Transverse colon (tissue), 4 donors: Measurements from ENCODE around the gene MSL2. TPM values are rescaled to one million over a fixed set of nuclear protein-coding genes. Genes with fewer than 3 reads are reported as not detected.

Experiments
- DNase-seq: peaks from one replicate; pipeline ENCODE4 v3.0.0-alpha.2; 2019
- H3K27ac ChIP-seq, 4 donors: fragments of 200-600 bp; sonication (generic); 2 replicates each; pipeline ENCODE4 v1.5.1; 2016 to 2018; ENCODE audit warnings: inconsistent platforms in 4 of 4
- H3K27me3 ChIP-seq: fragments of 200-600 bp; sonication (generic); 2 replicates; pipeline ENCODE4 v1.5.1; 2017; ENCODE audit warnings: inconsistent platforms
- H3K36me3 ChIP-seq, 4 donors: fragments of 200-600 bp; sonication (generic); 2 replicates each; pipeline ENCODE4 v1.5.1; 2017 to 2019; ENCODE audit warnings: inconsistent platforms in 4 of 4
- H3K4me1 ChIP-seq, 4 donors: fragments of 200-600 bp; sonication (generic); 2 replicates each; pipeline ENCODE4 v1.5.1; 2017 to 2020; ENCODE audit warnings: inconsistent platforms in 4 of 4
- H3K4me3 ChIP-seq, 4 donors: fragments of 200-600 bp; sonication (generic); 1 replicate in 1 of 4; 2 replicates in 3 of 4; pipeline versions ENCODE4 v1.5.1 to v1.6.1; 2017 to 2019; ENCODE audit warnings: inconsistent platforms in 4 of 4
- H3K9me3 ChIP-seq, 2 donors: fragments of 200-600 bp; sonication (generic); 2 replicates each; pipeline ENCODE4 v1.5.1; 2017 to 2019; ENCODE audit warnings: inconsistent platforms in 2 of 2
- EP300 ChIP-seq: sonication (generic); formaldehyde crosslinking; IDR thresholded peaks from one replicate; pipeline ENCODE4 v1.6.1; 2017; ENCODE audit warnings: antibody characterized with exemption, low read depth
- POLR2A ChIP-seq: fragments of 450-650 bp; IDR thresholded peaks from one replicate; pipeline ENCODE4 v1.6.1; 2016; ENCODE audit warnings: antibody characterized with exemption, mild to moderate bottlenecking, moderate library complexity
- POLR2AphosphoS5 ChIP-seq, 3 donors: sonication (generic); formaldehyde crosslinking; IDR thresholded peaks; one replicate each; pipeline ENCODE4 v1.6.1; 2016; ENCODE audit warnings: antibody characterized with exemption in 3 of 3
- WGBS, 2 donors: methylation state at CpG; one replicate each; pipeline ENCODE4 v1.1.5; 2018; ENCODE audit warnings: low coverage in 1 of 2; 5-methylcytosine and 5-hydroxymethylcytosine counted together
- in situ Hi-C, 4 donors: fragments of 200-750 bp; cut with MboI; loops; one replicate each; pipeline versions ENCODE4 v1.15.0 to v1.15.1; 2017; ENCODE audit warnings: low sequenced_read_pairs in 3 of 4, low pct_ligation_motif_present in 1 of 4, low pct_unique_long_range_greater_than_20kb in 1 of 4
- intact Hi-C: fragments of 100-400 bp; cut with DNase I; formaldehyde crosslinking; loops from one replicate; pipeline ENCODE4 v1.15.1; 2023; ENCODE audit warnings: low total_unique reads
- total RNA-seq, 4 donors: library from RNA; depleted of rRNA; stranded (reverse); fragments of >200 nt; gene quantifications; one replicate each; pipeline ENCODE4 v1.1.0, GENCODE V29; 2016
- TF ChIP-seq, protein P1 (sequence below), 5 experiments: fragments of 200-600 bp in 3 of 5; fragments of 450-650 bp in 2 of 5; sonication (generic) in 3 of 5; IDR thresholded peaks; 1 replicate in 2 of 5; 2 replicates in 3 of 5; pipeline ENCODE4 v1.5.1; 2016 to 2017; ENCODE audit warnings: antibody characterized with exemption in 5 of 5, inconsistent platforms in 3 of 5, mild to moderate bottlenecking in 2 of 5, moderate library complexity in 1 of 5

The MSL2 gene
- total RNA-seq, 4 donors from 2014 or later: 18.2 to 42.7 (median 31.7) TPM

DNA sequence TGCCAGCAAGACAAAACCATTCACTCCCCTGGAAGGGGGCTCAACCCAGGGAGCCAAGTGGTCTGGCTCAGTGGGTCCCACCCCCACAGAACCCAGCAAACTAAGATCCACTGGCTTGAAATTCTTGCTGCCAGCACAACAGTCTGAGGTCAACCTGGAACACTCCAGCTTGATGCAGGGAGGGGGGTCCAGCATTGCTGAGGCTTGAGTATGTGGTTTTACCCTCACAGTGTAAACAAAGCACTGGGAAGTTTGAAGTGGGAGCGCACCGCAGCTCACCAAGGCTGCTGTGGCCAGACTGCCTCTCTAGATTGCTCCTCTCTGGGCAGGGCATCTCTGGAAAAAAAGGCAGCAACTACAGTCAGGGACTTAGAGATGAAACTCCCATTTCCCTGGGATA lies 81.7 kb downstream of the MSL2 start:
- H3K36me3 ChIP-seq: peaks cover 0 to 8% (median 0%) of the 10 kb centered on the region in 4 donors
- in situ Hi-C loops: no loop called here
- TF ChIP-seq POLR2AphosphoS5 (IDR thresholded peaks at IDR 0.05) (no peak), POLR2A (no peak), EP300 (no peak)
- TF ChIP-seq, protein P1, sequence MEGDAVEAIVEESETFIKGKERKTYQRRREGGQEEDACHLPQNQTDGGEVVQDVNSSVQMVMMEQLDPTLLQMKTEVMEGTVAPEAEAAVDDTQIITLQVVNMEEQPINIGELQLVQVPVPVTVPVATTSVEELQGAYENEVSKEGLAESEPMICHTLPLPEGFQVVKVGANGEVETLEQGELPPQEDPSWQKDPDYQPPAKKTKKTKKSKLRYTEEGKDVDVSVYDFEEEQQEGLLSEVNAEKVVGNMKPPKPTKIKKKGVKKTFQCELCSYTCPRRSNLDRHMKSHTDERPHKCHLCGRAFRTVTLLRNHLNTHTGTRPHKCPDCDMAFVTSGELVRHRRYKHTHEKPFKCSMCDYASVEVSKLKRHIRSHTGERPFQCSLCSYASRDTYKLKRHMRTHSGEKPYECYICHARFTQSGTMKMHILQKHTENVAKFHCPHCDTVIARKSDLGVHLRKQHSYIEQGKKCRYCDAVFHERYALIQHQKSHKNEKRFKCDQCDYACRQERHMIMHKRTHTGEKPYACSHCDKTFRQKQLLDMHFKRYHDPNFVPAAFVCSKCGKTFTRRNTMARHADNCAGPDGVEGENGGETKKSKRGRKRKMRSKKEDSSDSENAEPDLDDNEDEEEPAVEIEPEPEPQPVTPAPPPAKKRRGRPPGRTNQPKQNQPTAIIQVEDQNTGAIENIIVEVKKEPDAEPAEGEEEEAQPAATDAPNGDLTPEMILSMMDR (IDR thresholded peaks at IDR 0.05): no peak
- DNase-seq: no peak
- H3K27me3 ChIP-seq: no peaks in the 10 kb centered on the region
- H3K9me3 ChIP-seq: no peaks in the 10 kb centered on the region
- no peaks in the 10 kb centered on the region for H3K4me1 ChIP-seq
- 92% methylated on average over 2 of the region's 2 CpGs; no CpG with 5 or more reads in 1 of the 2 donors for WGBS, 2 donors
- no peak overlapping the region for H3K27ac ChIP-seq
- no peak overlapping the region for H3K4me3 ChIP-seq
- intact Hi-C loops: no loop called here

DNA sequence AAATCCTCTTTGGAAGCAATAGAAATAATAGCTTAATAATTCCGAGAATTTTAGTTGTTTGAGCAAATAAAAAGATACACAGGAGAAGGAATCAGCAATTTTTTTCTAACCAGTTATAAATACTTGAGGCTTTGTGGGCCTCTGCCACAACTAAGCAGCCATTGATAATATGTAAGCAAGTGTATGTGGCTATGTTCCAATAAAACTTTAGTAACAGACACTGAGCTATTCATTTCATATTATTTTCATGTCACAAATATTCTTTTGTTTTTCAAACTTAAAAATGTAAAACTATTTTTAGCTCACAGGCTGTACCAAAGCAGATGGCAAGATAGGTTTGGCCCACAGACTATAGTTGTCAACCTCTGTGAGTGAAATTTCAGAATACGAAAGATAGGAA lies 85.7 kb downstream of the MSL2 start:
- no peak overlapping the region for H3K27ac ChIP-seq
- WGBS, 2 donors: 90 to 94% methylated on average over 2 of the region's 2 CpGs
- no peak overlapping the region for H3K4me3 ChIP-seq
- no peaks in the 10 kb centered on the region for H3K9me3 ChIP-seq
- intact Hi-C loops (no loop called here), in situ Hi-C loops (no loop called here)
- peaks cover 0 to 21% (median 0%) of the 10 kb centered on the region in 4 donors for H3K36me3 ChIP-seq
- H3K27me3 ChIP-seq: no peaks in the 10 kb centered on the region
- TF ChIP-seq POLR2A (no peak), EP300 (no peak)
- TF ChIP-seq, protein P1 (IDR thresholded peaks at IDR 0.05): no peak
- no peak for DNase-seq
- no peaks in the 10 kb centered on the region for H3K4me1 ChIP-seq

DNA sequence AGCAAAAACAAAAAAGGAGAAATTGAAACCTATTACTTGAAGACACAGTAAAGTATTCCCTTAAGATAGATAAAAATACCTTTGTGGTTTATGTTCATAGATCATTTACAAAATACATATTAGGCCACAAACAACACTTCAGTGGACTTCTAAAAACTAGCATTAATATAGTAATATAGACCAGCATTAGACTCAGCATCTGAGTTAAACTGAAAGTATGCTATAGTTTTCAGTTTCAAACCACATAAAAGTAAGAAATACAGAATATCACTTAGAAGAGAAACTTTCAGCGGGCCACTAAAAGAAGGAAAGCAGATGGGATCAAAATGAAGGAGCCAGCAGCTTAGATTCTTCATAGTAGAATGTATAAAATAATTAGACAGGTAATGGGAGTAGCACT lies 86.6 kb downstream of the MSL2 start:
- H3K4me1 ChIP-seq: no peaks in the 10 kb centered on the region
- TF ChIP-seq EP300 (no peak), POLR2AphosphoS5 (IDR thresholded peaks at IDR 0.05) (no peak), POLR2A (no peak)
- TF ChIP-seq, protein P1 (IDR thresholded peaks at IDR 0.05): no peak
- 55 to 78% methylated on average over 1 of the region's 1 CpG for WGBS, 2 donors

DNA sequence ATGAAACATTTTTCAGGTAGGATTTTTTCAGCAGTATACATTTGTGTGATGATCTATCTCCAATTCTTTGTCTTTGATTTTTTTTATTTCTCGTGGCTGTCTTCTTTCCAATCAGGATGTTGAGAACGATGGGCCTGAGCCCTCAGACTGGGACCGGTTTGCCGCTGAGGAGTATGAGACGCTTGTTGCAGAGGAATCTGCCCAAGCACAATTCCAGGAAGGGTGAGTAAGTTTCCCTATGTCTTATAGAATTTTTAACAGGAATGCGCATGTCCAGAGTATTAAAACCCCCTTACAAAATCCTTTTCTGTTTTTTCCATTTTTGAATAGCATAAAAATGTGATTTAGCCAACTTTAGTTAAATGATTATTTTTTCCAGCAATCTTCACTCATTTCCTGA lies 90.0 kb downstream of the MSL2 start:
- H3K36me3 ChIP-seq: peaks cover 0 to 25% (median 0%) of the 10 kb centered on the region in 4 donors
- TF ChIP-seq POLR2A (no peak), POLR2AphosphoS5 (IDR thresholded peaks at IDR 0.05) (no peak), EP300 (no peak)
- TF ChIP-seq, protein P1 (IDR thresholded peaks at IDR 0.05): no peak
- H3K27ac ChIP-seq: no peak overlapping the region
- H3K4me1 ChIP-seq: no peaks in the 10 kb centered on the region
- intact Hi-C loops (no loop called here), in situ Hi-C loops (no loop called here)
- no peaks in the 10 kb centered on the region for H3K27me3 ChIP-seq
- H3K9me3 ChIP-seq: no peaks in the 10 kb centered on the region
- no peak overlapping the region for H3K4me3 ChIP-seq
- DNase-seq: no peak
- 84 to 92% methylated on average over 4 to 6 of the region's 6 CpGs for WGBS, 2 donors

More for the DNA sequence above, 86.6 kb downstream of the MSL2 start:
- intact Hi-C loops: no loop called here
- Histone ChIP-seq H3K27me3 (no peaks in the 10 kb centered on the region), H3K4me3 (no peak overlapping the region), H3K36me3 (peaks cover 0 to 21% (median 0%) of the 10 kb centered on the region in 4 donors), H3K9me3 (no peaks in the 10 kb centered on the region), H3K27ac (no peak overlapping the region)
- no peak for DNase-seq
- in situ Hi-C loops: no loop called here
